HG02571 (cell line): ENCODE data around the gene MPP3.
"Not testable (repeated sequence)": the region's sequence is repeated elsewhere in the genome, so short reads cannot be mapped to it uniquely, and the experiment has no call there.

Experiments used
- ATAC-seq: cut with Tn5 transposase; IDR thresholded peaks from one replicate; pipeline ENCODE4 v1.9.1; 2021; ENCODE audit warnings: mild to moderate bottlenecking, moderate library complexity; ENCODE audit not compliant: unreplicated experiment

The MPP3 gene

DNA sequence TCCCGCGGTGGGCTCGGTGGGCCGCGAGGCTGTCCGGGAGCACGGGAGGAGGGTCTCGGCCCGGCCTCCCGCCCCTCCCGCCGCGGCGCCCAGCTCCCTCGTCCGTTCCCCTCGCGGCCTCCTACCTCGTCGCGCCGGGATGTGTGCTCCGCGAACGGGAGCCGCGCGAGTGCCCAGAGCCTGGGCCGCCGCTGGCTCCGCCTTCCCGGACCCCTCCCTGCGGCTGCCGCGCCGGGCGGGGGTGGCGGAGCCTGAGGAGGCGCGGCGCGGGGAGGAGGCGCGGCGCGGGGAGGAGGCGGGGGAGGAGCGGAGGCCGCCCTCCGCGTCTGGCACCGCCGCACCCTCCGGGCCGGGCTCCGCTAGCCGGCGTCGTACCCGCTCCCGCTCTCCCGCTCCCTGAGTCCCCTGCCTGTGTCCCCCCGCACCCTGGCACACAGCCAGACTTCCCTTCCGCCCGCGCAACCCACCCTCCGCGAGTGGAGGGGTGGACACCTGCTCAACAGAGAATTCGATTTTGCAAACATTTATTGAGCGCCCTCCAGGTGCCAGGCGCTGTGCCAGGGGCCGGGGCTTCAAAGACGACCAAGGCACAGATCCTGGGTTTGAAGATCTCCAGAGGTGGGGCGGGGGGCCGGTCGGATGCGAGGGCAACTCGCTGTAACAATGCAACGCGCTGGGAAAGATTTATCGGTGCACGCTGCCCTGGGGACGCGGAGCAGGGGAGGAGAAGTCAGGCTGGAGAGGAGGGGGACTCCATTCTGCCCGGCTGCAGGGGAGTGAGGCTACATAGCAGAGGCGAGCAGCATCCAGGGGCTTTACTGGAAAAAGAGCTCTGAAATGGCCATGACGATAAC is at the start of gene MPP3:
Gene MPP3 (minus strand): TSS at position 171 of the 854 bp plus-strand sequence. CDS start 1,240 bp downstream, outside the sequence.
- no peak for ATAC-seq

DNA sequence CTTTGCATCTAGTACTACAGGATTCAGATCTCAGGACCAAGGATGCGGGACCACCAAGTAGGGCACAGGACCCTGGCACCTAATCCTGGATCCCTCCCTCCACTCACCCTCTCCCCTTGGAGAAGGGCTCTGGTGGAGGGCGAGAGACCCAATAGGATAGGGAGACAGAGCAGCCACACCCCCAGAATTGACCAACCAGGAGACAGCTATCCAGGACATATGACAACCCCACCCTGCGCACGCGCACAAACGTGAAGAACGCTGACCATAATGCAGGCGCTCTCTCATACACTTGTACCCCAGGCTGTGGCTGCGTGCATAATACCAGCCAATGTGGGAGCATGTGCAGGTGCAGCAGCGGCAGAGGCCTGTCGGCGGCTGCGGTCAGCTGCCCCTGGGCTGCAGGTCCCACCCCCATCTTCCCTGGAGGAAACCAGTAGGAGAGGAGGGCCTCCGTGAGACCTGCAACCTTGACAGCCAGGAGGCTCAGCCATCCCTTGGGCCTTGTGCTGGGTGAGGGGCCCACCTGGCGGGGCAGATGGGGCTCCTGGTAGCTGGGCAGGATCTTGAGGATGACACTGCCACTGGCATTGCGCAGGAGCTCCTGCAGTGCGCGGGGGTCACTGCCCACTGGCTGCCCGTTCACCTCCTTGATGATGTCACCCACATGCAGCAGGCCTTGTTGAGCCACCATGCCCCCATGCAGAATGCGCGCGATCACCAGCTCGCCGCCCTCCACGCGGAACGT is 49.0 kb upstream of the MPP3 start:
- no peak for ATAC-seq

- no peak for ATAC-seq
Observed at GRCh38 chr17:43881181-43881580, 48.2 kb upstream of the MPP3 start.

DNA sequence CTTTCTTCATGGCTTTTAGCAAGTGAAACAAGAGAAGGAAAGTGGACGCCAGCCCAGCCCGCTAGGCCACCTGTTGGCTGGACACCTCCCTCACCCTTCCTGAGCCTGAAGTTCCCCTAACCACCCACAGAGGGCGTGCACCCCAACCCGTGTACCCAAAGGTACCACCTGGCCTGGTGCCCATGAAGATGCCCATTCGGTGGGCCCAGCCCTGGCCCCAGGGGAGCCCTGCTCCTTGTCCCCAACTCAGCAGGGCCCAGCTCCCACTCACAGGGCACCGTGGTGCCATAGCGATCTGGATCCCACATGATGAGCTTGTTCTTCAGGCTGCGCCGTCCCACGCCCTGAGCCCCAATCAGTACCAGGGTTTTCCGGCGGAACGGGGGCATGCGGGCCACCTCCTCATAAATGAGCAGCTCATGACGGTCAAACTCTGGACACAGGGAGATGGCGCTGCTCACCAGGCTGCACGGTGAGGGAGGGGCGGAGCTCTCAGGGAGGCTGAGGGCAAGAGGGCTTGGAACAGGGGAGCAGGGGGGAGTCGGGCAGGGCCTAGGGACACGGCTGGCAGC is 47.6 kb upstream of the MPP3 start:
- no peak for ATAC-seq

GRCh38 chr17:43879723-43880419 is 46.9 kb upstream of the MPP3 start:
- no peak for ATAC-seq

DNA sequence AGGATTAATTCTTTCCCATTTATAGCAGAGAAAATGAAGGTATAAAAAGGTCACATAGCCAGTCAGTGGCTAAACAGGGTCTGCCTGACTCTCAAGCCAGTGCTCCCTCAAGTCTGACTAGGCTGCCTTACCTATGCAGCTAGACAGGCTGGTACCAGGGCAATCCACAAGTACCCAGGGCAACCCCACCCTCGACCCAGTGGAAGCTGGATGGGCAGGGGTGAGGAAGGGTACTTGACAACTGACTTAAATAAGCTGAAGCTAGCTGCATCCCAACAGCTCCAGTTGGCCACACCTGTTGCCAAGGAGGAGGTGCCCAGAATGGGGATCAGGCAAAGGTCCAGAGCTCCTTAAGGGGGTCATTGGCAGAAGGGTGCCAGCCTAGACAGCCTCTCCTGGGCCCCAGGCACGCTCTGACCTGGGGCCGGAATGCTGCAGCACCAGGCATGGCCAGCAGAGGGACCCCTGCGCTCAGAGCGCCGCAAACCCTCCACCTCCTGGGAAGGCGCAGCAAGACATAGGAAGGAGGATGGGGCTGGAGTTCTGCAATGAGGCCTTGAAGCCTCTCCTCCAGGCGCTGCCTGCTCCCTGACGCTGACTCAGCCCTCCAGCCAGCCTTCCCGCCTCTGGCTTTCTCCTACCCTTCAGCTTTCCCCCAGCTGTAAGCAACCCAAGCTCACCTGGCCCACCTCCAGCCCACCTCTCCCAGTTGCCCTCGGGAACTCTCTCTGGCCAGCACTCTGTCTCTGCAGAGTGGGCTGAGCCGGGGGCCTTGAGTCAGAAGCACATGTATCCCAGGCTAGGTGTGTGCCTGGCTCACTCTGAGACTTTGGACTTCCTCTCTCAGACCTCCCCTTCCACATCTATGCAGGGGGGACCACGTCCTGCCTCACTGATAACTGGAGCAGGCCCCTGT is 45.6 kb upstream of the MPP3 start:
- no peak for ATAC-seq

- ATAC-seq: no peak
Observed at GRCh38 chr17:43877451-43878155, 44.7 kb upstream of the MPP3 start.

DNA sequence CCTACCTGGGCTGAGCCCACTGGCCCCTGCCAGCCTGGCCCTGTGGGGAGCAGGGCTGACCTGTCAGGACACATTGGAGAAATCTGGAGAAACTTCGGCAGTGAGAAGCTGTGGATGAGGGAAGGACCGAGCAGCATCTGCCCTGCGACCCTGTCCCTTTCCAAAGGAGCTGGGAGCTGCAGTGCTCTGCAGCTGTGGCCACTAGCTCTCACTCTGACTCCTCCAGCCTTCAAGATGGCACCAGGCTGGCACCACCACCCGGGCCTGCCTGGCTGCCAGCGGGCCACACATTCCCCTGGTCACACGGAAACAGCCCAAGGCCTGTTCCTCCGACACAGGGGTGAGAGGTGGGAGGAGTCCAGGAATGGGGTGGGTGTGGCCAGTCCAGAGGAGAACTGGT is 44.1 kb upstream of the MPP3 start:
- ATAC-seq: no peak

GRCh38 chr17:43875476-43876147 is 42.7 kb upstream of the MPP3 start:
- no peak for ATAC-seq

DNA sequence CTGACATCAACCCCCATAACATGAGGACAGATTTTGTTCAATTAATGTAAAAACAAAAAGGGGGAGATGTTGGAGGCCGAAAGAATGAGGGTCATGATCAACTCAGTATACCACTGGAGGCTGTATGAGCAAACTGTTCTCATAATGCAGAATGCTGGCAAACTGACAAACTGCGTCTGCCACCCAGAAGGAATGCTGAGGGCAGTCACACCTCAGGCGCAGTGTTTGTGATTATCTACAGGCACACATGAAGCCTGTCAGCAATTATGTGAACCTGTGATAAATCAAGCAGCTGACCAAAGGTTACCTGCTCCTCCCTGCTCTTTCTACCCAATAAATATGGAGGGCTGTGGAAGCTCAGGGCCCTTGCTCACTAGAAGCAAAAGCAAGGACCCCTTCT is 41.3 kb upstream of the MPP3 start:
- no peak for ATAC-seq

DNA sequence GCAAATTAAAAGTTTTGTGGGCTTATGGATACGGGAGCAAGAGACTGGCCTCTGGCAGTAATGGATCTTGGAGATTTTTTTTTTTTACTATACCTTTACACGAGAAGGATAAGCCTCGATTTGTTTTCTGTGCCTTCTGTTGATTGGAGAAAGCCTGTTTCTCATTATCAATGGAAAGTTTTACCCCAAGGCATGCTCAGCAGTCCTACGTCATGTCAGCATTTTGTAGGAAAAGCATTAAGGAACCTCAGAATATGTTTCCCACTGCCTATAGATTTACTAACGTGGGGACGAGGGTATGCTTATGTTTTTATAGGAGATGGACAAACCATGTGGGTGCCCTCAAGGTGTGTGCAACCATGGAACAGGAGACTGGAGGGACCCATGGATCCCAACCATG is 40.9 kb upstream of the MPP3 start:
- no peak for ATAC-seq

GRCh38 chr17:43873091-43873490 is 40.1 kb upstream of the MPP3 start:
- no peak for ATAC-seq

GRCh38 chr17:43871946-43872690 is 39.2 kb upstream of the MPP3 start:
- ATAC-seq: no peak

DNA sequence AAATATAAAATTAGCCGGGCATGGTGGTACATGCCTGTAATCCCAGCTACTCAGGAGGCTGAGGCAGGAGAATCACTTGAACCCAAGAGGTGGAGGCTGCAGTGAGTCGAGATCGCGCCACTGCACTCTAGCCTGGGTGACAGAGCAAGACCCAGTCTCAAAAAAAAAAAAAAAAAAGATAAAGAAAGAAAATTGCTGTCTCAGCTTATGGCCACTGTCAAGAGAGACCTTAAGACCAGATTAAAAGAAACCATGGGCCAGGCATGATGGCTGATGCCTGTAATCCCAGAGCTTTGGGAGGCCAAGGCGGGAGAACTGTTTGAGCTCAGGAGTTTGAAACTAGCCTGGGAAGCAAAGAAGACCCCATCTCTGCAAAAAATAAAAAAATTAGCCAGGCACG is 36.1 kb upstream of the MPP3 start:
- not testable (repeated sequence) for ATAC-seq

- ATAC-seq: no peak
Observed at GRCh38 chr17:43868226-43868994, 35.5 kb upstream of the MPP3 start.

GRCh38 chr17:43864161-43864984 is 31.4 kb upstream of the MPP3 start:
- ATAC-seq: no peak

- no peak for ATAC-seq
Observed at GRCh38 chr17:43861960-43862359, 29.0 kb upstream of the MPP3 start.
